Epithelial cell of prostate (primary cell): ENCODE data around the gene COA4.
"Not testable (repeated sequence)": the region's sequence is repeated elsewhere in the genome, so short reads cannot be mapped to it uniquely, and the experiment has no call there.

Experiments used
- DNase-seq: peaks from one replicate; pipeline ENCODE4 v3.0.0-alpha.2; 2011; ENCODE audit warnings: low read depth, low spot score
- H3K27ac ChIP-seq: fragments of 450-650 bp; 2 replicates; pipeline ENCODE4 v1.5.1; 2017; ENCODE audit warnings: mild to moderate bottlenecking

Gene COA4

GRCh38 chr11:73876424-73877310 is at the start of gene COA4, which contains the start of gene PAAF1:
Gene COA4, minus strand, starts transcription at chr11:73876846. Its CDS starts 3,468 bp downstream, at chr11:73873378.
Gene PAAF1, plus strand, starts transcription at chr11:73876999. Its CDS starts 23 bp downstream, at chr11:73877022.
- H3K27ac ChIP-seq: peak within 1 kb of the TSS; percentile 91
- peak; percentile 72 for DNase-seq

GRCh38 chr11:73921180-73921579 is 44.5 kb upstream of the COA4 start:
- no peak for DNase-seq
- H3K27ac ChIP-seq: no peak overlapping the region

- H3K27ac ChIP-seq: no peak overlapping the region
- DNase-seq: peak; percentile 26
Observed at GRCh38 chr11:73916435-73916834, 39.8 kb upstream of the COA4 start.

GRCh38 chr11:73914284-73914683 is 37.6 kb upstream of the COA4 start:
- H3K27ac ChIP-seq: no peak overlapping the region

GRCh38 chr11:73913472-73913871 is 36.8 kb upstream of the COA4 start:
- H3K27ac ChIP-seq: no peak overlapping the region
- no peak for DNase-seq

More at GRCh38 chr11:73914284-73914683, 37.6 kb upstream of the COA4 start:
- no peak for DNase-seq

GRCh38 chr11:73912026-73912425 is 35.4 kb upstream of the COA4 start:
- no peak overlapping the region for H3K27ac ChIP-seq
- no peak for DNase-seq

- peak; percentile 37 for DNase-seq
- H3K27ac ChIP-seq: no peak overlapping the region
Observed at GRCh38 chr11:73907191-73907590, 30.5 kb upstream of the COA4 start.

- no peak for DNase-seq
Observed at GRCh38 chr11:73902303-73902702, 25.7 kb upstream of the COA4 start.

GRCh38 chr11:73894725-73895335 is 18.2 kb upstream of the COA4 start:
- peak overlapping the region; percentile 18 for H3K27ac ChIP-seq
- DNase-seq: no peak

More at GRCh38 chr11:73902303-73902702, 25.7 kb upstream of the COA4 start:
- H3K27ac ChIP-seq: no peak overlapping the region

GRCh38 chr11:73893041-73893440 is 16.4 kb upstream of the COA4 start:
- no peak overlapping the region for H3K27ac ChIP-seq
- no peak for DNase-seq

- no peak for DNase-seq
- no peak overlapping the region for H3K27ac ChIP-seq
Observed at GRCh38 chr11:73889536-73889935, 12.9 kb upstream of the COA4 start.

- no peak for DNase-seq
- no peak overlapping the region for H3K27ac ChIP-seq
Observed at GRCh38 chr11:73889019-73889418, 12.4 kb upstream of the COA4 start.

GRCh38 chr11:73888244-73888643 is 11.6 kb upstream of the COA4 start:
- DNase-seq: no peak
- H3K27ac ChIP-seq: no peak overlapping the region

- no peak overlapping the region for H3K27ac ChIP-seq
- no peak for DNase-seq
Observed at GRCh38 chr11:73883856-73884255, 7.2 kb upstream of the COA4 start.

GRCh38 chr11:73880449-73880848 is 3.8 kb upstream of the COA4 start:
- not testable (repeated sequence) for DNase-seq

GRCh38 chr11:73878771-73879170 is 2.1 kb upstream of the COA4 start:
- no peak for DNase-seq
- peak overlapping the region; percentile 0 for H3K27ac ChIP-seq

More at GRCh38 chr11:73880449-73880848, 3.8 kb upstream of the COA4 start:
- H3K27ac ChIP-seq: not testable (repeated sequence)

- no peak for DNase-seq
- H3K27ac ChIP-seq: peak overlapping the region; percentile 91
Observed at GRCh38 chr11:73875840-73876239, 806 bp downstream of the COA4 start.

- DNase-seq: no peak
- H3K27ac ChIP-seq: peak overlapping the region; percentile 91
Observed at GRCh38 chr11:73875380-73875779, 1.3 kb downstream of the COA4 start.

GRCh38 chr11:73872749-73873357 is 3.8 kb downstream of the COA4 start:
- DNase-seq: no peak
- no peak overlapping the region for H3K27ac ChIP-seq

GRCh38 chr11:73870261-73870660 is 6.4 kb downstream of the COA4 start:
- H3K27ac ChIP-seq: no peak overlapping the region
- DNase-seq: no peak
